HCT116 (cell line): ENCODE measurements around the gene GALNT17. TPM values are rescaled to one million over a fixed set of nuclear protein-coding genes. Genes with fewer than 3 reads are reported as not detected.

ENCODE experiments used
- ATAC-seq: fragments of 200-7000 bp; cut with Tn5 transposase; 2 replicates; pipeline ENCODE4 v1.9.1; 2020; ENCODE audit warnings: mild to moderate bottlenecking, moderate library complexity
- BruUV-seq: library from RNA; stranded (reverse); fragments of 400-500 nt; replicated peaks from 2 replicates; lab custom pipeline; 2021; lab: Mats Ljungman, UMichigan
- CTCF ChIA-PET: fragments of 300-600 bp; sonication (Branson Sonifier 250); formaldehyde crosslinking; loops from one replicate; lab custom pipeline; 2021; ENCODE audit warnings: antibody characterized with exemption; lab: Charles Lee
- POLR2A ChIA-PET: fragments of 300-600, 350-600 bp; sonication (Branson Sonifier 250); formaldehyde crosslinking; loops from one replicate; lab custom pipeline; 2021; ENCODE audit warnings: antibody characterized with exemption; lab: Charles Lee
- RAD21 ChIA-PET, 2 experiments: fragments of 300-600 bp; sonication (Branson Sonifier 250); formaldehyde crosslinking; loops; one replicate each; lab custom pipeline; 2023; ENCODE audit warnings: low total read pairs in 2 of 2; ENCODE audit not compliant: uncharacterized antibody in 2 of 2, unreplicated experiment in 2 of 2, low non-redundant PET in 1 of 2; lab: Charles Lee
- DNase-seq: peaks from one replicate; pipeline ENCODE4 v3.0.0-alpha.2; 2010; ENCODE audit warnings: low read depth, low spot score
- H2AFZ ChIP-seq: fragments of 200-600 bp; shearing (Covaris generic), sonication (generic); 2 replicates; pipeline ENCODE4 v1.6.1; 2017; ENCODE audit warnings: low read depth, mixed run types, mixed read lengths, antibody characterized with exemption, low read length; ENCODE audit not compliant: poor library complexity, severe bottlenecking
- H3K27ac ChIP-seq: 2 replicates; pipeline ENCODE4 v1.5.1; 2012; ENCODE audit warnings: low read depth, low read length
- H3K27me3 ChIP-seq: fragments of 200-600 bp; sonication (generic); 2 replicates; pipeline ENCODE4 v1.6.1; 2016; ENCODE audit warnings: mixed run types, low read length, mixed read lengths; ENCODE audit not compliant: insufficient read depth
- H3K36me3 ChIP-seq, 2 experiments: fragments of 200-500 bp in 1 of 2; fragments of 200-600 bp in 1 of 2; sonication (Bioruptor generic) in 1 of 2; sonication (generic) in 1 of 2; 2 replicates each; pipeline versions ENCODE4 v1.5.1 to v1.6.1; 2014 to 2016; ENCODE audit warnings: low read length in 2 of 2, inconsistent platforms in 1 of 2, mixed read lengths in 1 of 2, mixed run types in 1 of 2; ENCODE audit not compliant: insufficient read depth in 2 of 2, control insufficient read depth in 1 of 2
- H3K4me1 ChIP-seq, 2 experiments: fragments of 200-600 bp in 1 of 2; sonication (generic) in 1 of 2; 2 replicates each; pipeline versions ENCODE4 v1.5.1 to v1.6.1; 2012 to 2017; ENCODE audit warnings: low read length in 2 of 2, inconsistent platforms in 1 of 2, mild to moderate bottlenecking in 1 of 2, mixed read lengths in 1 of 2, mixed run types in 1 of 2, moderate library complexity in 1 of 2; ENCODE audit not compliant: insufficient read depth in 2 of 2, control insufficient read depth in 1 of 2
- H3K4me2 ChIP-seq: fragments of 200-600 bp; sonication (generic); 2 replicates; pipeline ENCODE4 v1.6.1; 2017; ENCODE audit warnings: mixed run types, low read length, mixed read lengths
- H3K4me3 ChIP-seq, 2 experiments: fragments of 200-600 bp in 1 of 2; sonication (generic) in 1 of 2; replicated peaks in 1 of 2; 2 replicates each; pipeline ENCODE4 v1.5.1; 2011 to 2016; ENCODE audit warnings: low read length in 2 of 2, control low read depth in 1 of 2, low read depth in 1 of 2, mild to moderate bottlenecking in 1 of 2, mixed read lengths in 1 of 2, mixed run types in 1 of 2
- H3K79me2 ChIP-seq: fragments of 200-600 bp; sonication (generic); 2 replicates; pipeline ENCODE4 v1.6.1; 2017; ENCODE audit warnings: mild to moderate bottlenecking, mixed run types, low read length, moderate library complexity, mixed read lengths; ENCODE audit not compliant: insufficient read depth
- H3K9ac ChIP-seq: fragments of 200-600 bp; sonication (generic); 2 replicates; pipeline ENCODE4 v1.6.1; 2016; ENCODE audit warnings: low read length, mixed read lengths
- H3K9me2 ChIP-seq: fragments of 200-600 bp; sonication (generic), shearing (Covaris generic); 2 replicates; pipeline ENCODE4 v1.6.1; 2017; ENCODE audit warnings: mixed run types, mild to moderate bottlenecking, moderate library complexity; ENCODE audit not compliant: insufficient read depth
- H3K9me3 ChIP-seq, 2 experiments: fragments of 200-500 bp in 1 of 2; fragments of 200-600 bp in 1 of 2; sonication (Bioruptor generic) in 1 of 2; sonication (generic) in 1 of 2; 2 replicates each; pipeline ENCODE4 v1.6.1; 2014 to 2017; ENCODE audit warnings: low read length in 2 of 2, mixed read lengths in 2 of 2, inconsistent platforms in 1 of 2, low read depth in 1 of 2, mild to moderate bottlenecking in 1 of 2, mixed run types in 1 of 2, moderate library complexity in 1 of 2; ENCODE audit not compliant: control insufficient read depth in 1 of 2, insufficient read depth in 1 of 2
- H4K20me1 ChIP-seq: fragments of 200-600 bp; sonication (generic), shearing (Covaris generic); 2 replicates; pipeline ENCODE4 v1.6.1; 2017; ENCODE audit warnings: mixed run types, mild to moderate bottlenecking, moderate library complexity; ENCODE audit not compliant: insufficient read depth
- CBX3 ChIP-seq: IDR thresholded peaks from 2 replicates; pipeline ENCODE4 v1.6.1; 2012; ENCODE audit warnings: low read depth
- CEBPB ChIP-seq: IDR thresholded peaks from 2 replicates; pipeline ENCODE4 v1.6.1; 2012; ENCODE audit warnings: low read depth
- EGR1 ChIP-seq: IDR thresholded peaks from 2 replicates; pipeline ENCODE4 v1.6.1; 2012; ENCODE audit warnings: low read depth
- ELF1 ChIP-seq: IDR thresholded peaks from 2 replicates; pipeline ENCODE4 v1.6.1; 2012; ENCODE audit warnings: low read depth, borderline replicate concordance
- EZH2 ChIP-seq: fragments of 200-600 bp; sonication (generic); IDR thresholded peaks from 2 replicates; pipeline ENCODE4 v1.6.1; 2017; ENCODE audit warnings: antibody characterized with exemption, mixed run types
- EZH2phosphoT487 ChIP-seq: fragments of 200-600 bp; IDR thresholded peaks from 2 replicates; pipeline ENCODE4 v1.6.1; 2018; ENCODE audit warnings: antibody characterized with exemption, borderline replicate concordance
- FOSL1 ChIP-seq: IDR thresholded peaks from 2 replicates; pipeline ENCODE4 v1.6.1; 2012; ENCODE audit warnings: low read depth
- JUND ChIP-seq: IDR thresholded peaks from 2 replicates; pipeline ENCODE4 v1.6.1; 2012
- MAX ChIP-seq: IDR thresholded peaks from 2 replicates; pipeline ENCODE4 v1.6.1; 2012
- POLR2A ChIP-seq: IDR thresholded peaks from 2 replicates; pipeline ENCODE4 v1.7.0; 2011; ENCODE audit warnings: borderline replicate concordance; ENCODE audit not compliant: insufficient read depth, insufficient read length; ENCODE audit errors: extremely low read depth
- RAD21 ChIP-seq: IDR thresholded peaks from 2 replicates; pipeline ENCODE4 v1.6.1; 2012; ENCODE audit warnings: low read depth, mild to moderate bottlenecking
- REST ChIP-seq: IDR thresholded peaks from 2 replicates; pipeline ENCODE4 v1.6.1; 2012; ENCODE audit warnings: low read depth
- SIN3A ChIP-seq: IDR thresholded peaks from 2 replicates; pipeline ENCODE4 v1.6.1; 2012; ENCODE audit warnings: low read depth
- SRF ChIP-seq: IDR thresholded peaks from 2 replicates; pipeline ENCODE4 v1.6.1; 2012; ENCODE audit warnings: low read depth
- TCF7L2 ChIP-seq: IDR thresholded peaks from 2 replicates; pipeline ENCODE4 v1.7.0; 2011; ENCODE audit warnings: borderline replicate concordance, inconsistent platforms; ENCODE audit not compliant: insufficient read depth, insufficient read length; ENCODE audit errors: extremely low read depth
- YY1 ChIP-seq: IDR thresholded peaks from 2 replicates; pipeline ENCODE4 v1.6.1; 2011; ENCODE audit warnings: low read length, low read depth, moderate library complexity, mild to moderate bottlenecking; ENCODE audit not compliant: insufficient replicate concordance; ENCODE audit errors: extremely low read depth
- ZFX ChIP-seq: fragments of 450-650 bp; IDR thresholded peaks from 2 replicates; pipeline ENCODE4 v1.6.1; 2017
- intact Hi-C: fragments of 100-400 bp; cut with micrococcal nuclease; formaldehyde crosslinking; loops from 2 replicates; pipeline ENCODE4 v1.10.0; 2022
- total RNA-seq: library from RNA; stranded (reverse); gene quantifications from one replicate; pipeline ENCODE4 v1.2.1, GENCODE V29; 2021; ENCODE audit not compliant: unreplicated experiment

Gene GALNT17
- total RNA-seq, 1 experiment from 2014 or later = not detected

GRCh38 chr7:71120096-71120495 is 11.8 kb upstream of the GALNT17 start:
- DNase-seq (no peak), ATAC-seq (no peak)
- no peak for TF ChIP-seq FOSL1
- TF ChIP-seq JUND = no peak
- TF ChIP-seq RAD21 = no peak
- TF ChIP-seq ELF1 = no peak
- TF ChIP-seq CBX3 = no peak
- TF ChIP-seq ZFX = no peak
- no peak for TF ChIP-seq CEBPB
- TF ChIP-seq POLR2A = no peak
- TF ChIP-seq MAX = no peak
- peaks cover 0 to 11% of the 10 kb centered on the region in 2 experiments; a peak in 2 of 4 replicates for H3K9me3 ChIP-seq
- intact Hi-C loops = no loop called here
- H3K9me2 ChIP-seq = no peaks in the 10 kb centered on the region
- POLR2A ChIA-PET = no interaction called here
- H3K27me3 ChIP-seq = no peaks in the 10 kb centered on the region
- H3K9ac ChIP-seq = no peak overlapping the region
- RAD21 ChIA-PET = no interaction called here
- H2AFZ ChIP-seq = no peak overlapping the region
- no peak overlapping the region for H3K27ac ChIP-seq
- H3K4me3 ChIP-seq = no peak overlapping the region
- no TSS peak for BruUV-seq
- CTCF ChIA-PET = no interaction called here
- H3K4me1 ChIP-seq = no peaks in the 10 kb centered on the region
- H4K20me1 ChIP-seq = no peaks in the 10 kb centered on the region
- H3K79me2 ChIP-seq = no peaks in the 10 kb centered on the region
- no peak overlapping the region for H3K4me2 ChIP-seq
- H3K36me3 ChIP-seq = no peaks in the 10 kb centered on the region

DNA sequence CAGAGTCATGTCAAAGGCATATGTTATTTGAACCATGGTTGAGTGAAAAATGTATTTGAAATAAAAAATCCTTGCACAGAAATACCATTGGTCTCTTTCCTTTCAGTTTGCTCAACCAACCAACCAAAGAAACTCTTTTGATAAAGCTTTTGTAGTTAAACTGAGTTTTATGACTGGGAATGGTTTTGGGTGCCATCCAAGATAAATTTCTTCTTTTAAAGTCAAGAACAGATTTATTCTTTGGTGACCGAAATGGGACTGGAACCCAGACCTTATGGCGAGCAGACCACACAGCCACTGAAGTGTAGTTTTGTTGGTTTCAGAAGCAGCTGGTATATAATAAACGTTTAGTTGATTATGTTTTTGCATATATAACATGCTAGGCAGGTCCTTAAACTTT is 2.8 kb upstream of the GALNT17 start:
- Histone ChIP-seq H3K36me3 (no peaks in the 10 kb centered on the region), H3K9me2 (no peaks in the 10 kb centered on the region), H2AFZ (no peak overlapping the region), H3K4me3 (no peak overlapping the region), H3K4me1 (no peaks in the 10 kb centered on the region), H3K9ac (no peak overlapping the region), H3K9me3 (peaks cover 3 to 5% of the 10 kb centered on the region in 2 experiments; a peak in 2 of 4 replicates), H3K27me3 (no peaks in the 10 kb centered on the region), H3K27ac (no peak overlapping the region), H4K20me1 (no peaks in the 10 kb centered on the region), H3K4me2 (no peak overlapping the region), H3K79me2 (no peaks in the 10 kb centered on the region)
- DNase-seq (no peak), ATAC-seq (no peak)
- ChIA-PET RAD21 (no interaction called here), CTCF (no interaction called here), POLR2A (no interaction called here)
- TF ChIP-seq EGR1 (no peak), TCF7L2 (no peak), EZH2phosphoT487 (no peak), EZH2 (no peak), REST (no peak), POLR2A (no peak), YY1 (no peak), SRF (no peak), SIN3A (no peak), ELF1 (no peak), RAD21 (no peak), FOSL1 (no peak), JUND (no peak)
- no TSS peak for BruUV-seq
- intact Hi-C loops = no loop called here
